CD4-positive, CD25-positive, alpha-beta regulatory T cell (primary cell): ENCODE results near the gene DCDC2C. TPM values are rescaled to one million over a fixed set of nuclear protein-coding genes. Genes with fewer than 3 reads are reported as not detected.

Experiments
- ATAC-seq, 2 donors: fragments of 150-1000 bp; cut with Tn5 transposase; one replicate each; pipeline ENCODE4 v1.10.0; 2021; ENCODE audit warnings: low read depth in 2 of 2, moderate number of reproducible peaks in 2 of 2, moderate library complexity in 1 of 2
- DNase-seq, 3 donors: peaks; one replicate each; pipeline versions ENCODE4 v3.0.0 to v3.0.0-alpha.2; 2012 to 2022; ENCODE audit warnings: mixed read lengths in 1 of 3
- H3K27ac ChIP-seq: one replicate; pipeline ENCODE4 v1.7.0; 2013; ENCODE audit warnings: mild to moderate bottlenecking, low read length; ENCODE audit not compliant: insufficient read depth, poor library complexity, severe bottlenecking
- H3K27me3 ChIP-seq: one replicate; pipeline ENCODE4 v1.7.0; 2013; ENCODE audit warnings: low read length; ENCODE audit not compliant: control insufficient read depth, insufficient read depth
- H3K36me3 ChIP-seq: one replicate; pipeline ENCODE4 v1.7.0; 2013; ENCODE audit warnings: mild to moderate bottlenecking, low read length, moderate library complexity; ENCODE audit not compliant: control insufficient read depth, insufficient read depth
- H3K4me1 ChIP-seq: 2 replicates; pipeline ENCODE4 v1.7.0; 2013; ENCODE audit warnings: mild to moderate bottlenecking, low read length; ENCODE audit not compliant: insufficient read depth, control insufficient read depth, poor library complexity, severe bottlenecking
- H3K4me3 ChIP-seq: one replicate; pipeline ENCODE4 v1.7.0; 2013; ENCODE audit warnings: low read depth, mild to moderate bottlenecking, low read length, moderate library complexity
- H3K9me3 ChIP-seq, 2 experiments: 1 replicate in 1 of 2; 2 replicates in 1 of 2; pipeline ENCODE4 v1.7.0; 2013; ENCODE audit warnings: low read length in 2 of 2, mild to moderate bottlenecking in 1 of 2, moderate library complexity in 1 of 2; ENCODE audit not compliant: control insufficient read depth in 2 of 2
- H3K27ac Mint-ChIP-seq, 3 donors: one replicate each; pipeline ENCODE4 v1.8.0; 2020 to 2022; ENCODE audit warnings: mild to moderate bottlenecking in 3 of 3, mixed read lengths in 3 of 3, moderate library complexity in 2 of 3
- H3K27me3 Mint-ChIP-seq: one replicate; pipeline ENCODE4 v1.8.0; 2022; ENCODE audit warnings: mild to moderate bottlenecking, mixed read lengths
- H3K36me3 Mint-ChIP-seq: one replicate; pipeline ENCODE4 v1.8.0; 2020; ENCODE audit warnings: mixed read lengths
- H3K4me1 Mint-ChIP-seq, 4 donors: one replicate each; pipeline ENCODE4 v1.8.0; 2020 to 2022; ENCODE audit warnings: mixed read lengths in 4 of 4, mild to moderate bottlenecking in 1 of 4
- H3K4me3 Mint-ChIP-seq, 4 donors: one replicate each; pipeline ENCODE4 v1.8.0; 2020 to 2022; ENCODE audit warnings: mild to moderate bottlenecking in 4 of 4, mixed read lengths in 4 of 4, moderate library complexity in 3 of 4
- H3K9me3 Mint-ChIP-seq, 7 donors: one replicate each; pipeline ENCODE4 v1.8.0; 2020 to 2022; ENCODE audit warnings: mixed read lengths in 7 of 7, mild to moderate bottlenecking in 3 of 7, moderate library complexity in 2 of 7
- polyA plus RNA-seq, 4 donors: library from polyadenylated mRNA; unstranded; fragments of 300-500 nt; fragmentation: Illumina TruSeq; gene quantifications; one replicate each; pipeline ENCODE4 v1.2.3, GENCODE V29; 2021
- total RNA-seq: library from RNA; stranded (reverse); gene quantifications from one replicate; pipeline ENCODE4 v1.2.3, GENCODE V29; 2022

DCDC2C gene
- total and polyA plus RNA-seq, 5 donors from 2014 or later: not detected

DNA sequence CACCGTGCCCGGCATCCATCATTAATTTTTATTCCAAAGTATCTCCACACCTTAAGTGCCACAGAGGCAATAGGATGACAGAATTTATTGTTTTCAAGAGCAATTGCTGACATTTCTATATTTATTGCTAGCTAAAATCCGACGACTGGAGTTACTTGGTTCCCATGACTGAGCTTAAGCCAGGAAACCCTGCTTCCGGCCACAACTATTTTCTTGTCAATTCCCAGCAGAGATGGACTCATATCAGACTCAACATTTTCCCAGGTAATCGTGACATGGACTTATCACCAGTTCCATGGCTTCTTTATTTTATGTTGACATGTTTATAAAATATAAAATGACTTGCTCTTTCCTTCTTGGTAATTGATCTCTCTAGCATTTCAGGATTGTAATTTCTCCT is 20.6 kb upstream of the DCDC2C start:
- H3K36me3 Mint-ChIP-seq: no peaks in the 10 kb centered on the region
- no peaks in the 10 kb centered on the region for H3K4me1 ChIP-seq
- peaks cover 2% of the 10 kb centered on the region for H3K27me3 ChIP-seq
- H3K9me3 Mint-ChIP-seq: peaks cover 0 to 6% (median 0%) of the 10 kb centered on the region in 7 donors
- no peaks in the 10 kb centered on the region for H3K4me1 Mint-ChIP-seq
- H3K36me3 ChIP-seq: no peaks in the 10 kb centered on the region
- H3K4me3 Mint-ChIP-seq: no peak overlapping the region
- no peak overlapping the region for H3K27ac Mint-ChIP-seq
- no peaks in the 10 kb centered on the region for H3K9me3 ChIP-seq
- ATAC-seq (no peak), DNase-seq (no peak)
- peaks cover 7% of the 10 kb centered on the region for H3K27me3 Mint-ChIP-seq
- no peak overlapping the region for H3K27ac ChIP-seq
- H3K4me3 ChIP-seq: no peak overlapping the region

- H3K4me1 Mint-ChIP-seq: no peaks in the 10 kb centered on the region
- DNase-seq: no peak
- peaks cover 0 to 6% (median 0%) of the 10 kb centered on the region in 7 donors for H3K9me3 Mint-ChIP-seq
Observed at GRCh38 chr2:3683748-3684454, 19.5 kb upstream of the DCDC2C start.

GRCh38 chr2:3689998-3690748 is 13.2 kb upstream of the DCDC2C start:
- H3K4me3 ChIP-seq: no peak overlapping the region
- peaks cover 0 to 28% (median 4%) of the 10 kb centered on the region in 7 donors for H3K9me3 Mint-ChIP-seq

More at GRCh38 chr2:3683748-3684454, 19.5 kb upstream of the DCDC2C start:
- H3K27ac ChIP-seq: no peak overlapping the region
- H3K36me3 ChIP-seq: no peaks in the 10 kb centered on the region
- no peaks in the 10 kb centered on the region for H3K4me1 ChIP-seq
- no peaks in the 10 kb centered on the region for H3K36me3 Mint-ChIP-seq
- H3K4me3 ChIP-seq: no peak overlapping the region
- H3K9me3 ChIP-seq: no peaks in the 10 kb centered on the region
- H3K27me3 ChIP-seq: peaks cover 2% of the 10 kb centered on the region
- ATAC-seq: no peak
- peaks cover 6% of the 10 kb centered on the region for H3K27me3 Mint-ChIP-seq
- H3K4me3 Mint-ChIP-seq: no peak overlapping the region
- no peak overlapping the region for H3K27ac Mint-ChIP-seq

GRCh38 chr2:3692375-3692774 is 11.0 kb upstream of the DCDC2C start:
- H3K4me3 Mint-ChIP-seq: no peak overlapping the region
- H3K36me3 Mint-ChIP-seq: no peaks in the 10 kb centered on the region
- no peak for ATAC-seq
- H3K36me3 ChIP-seq: no peaks in the 10 kb centered on the region
- H3K4me3 ChIP-seq: no peak overlapping the region
- peaks cover 20% of the 10 kb centered on the region for H3K27me3 Mint-ChIP-seq
- no peak overlapping the region for H3K27ac ChIP-seq
- H3K4me1 Mint-ChIP-seq: no peaks in the 10 kb centered on the region
- H3K9me3 Mint-ChIP-seq: peaks cover 0 to 28% (median 3%) of the 10 kb centered on the region in 7 donors
- DNase-seq: peak in 1 of 3 donors; percentile 2
- H3K9me3 ChIP-seq: peaks cover 0 to 3% of the 10 kb centered on the region in 2 experiments
- H3K27ac Mint-ChIP-seq: no peak overlapping the region
- no peaks in the 10 kb centered on the region for H3K4me1 ChIP-seq
- H3K27me3 ChIP-seq: peaks cover 3% of the 10 kb centered on the region

More at GRCh38 chr2:3689998-3690748, 13.2 kb upstream of the DCDC2C start:
- no peak for ATAC-seq
- Mint-ChIP-seq H3K27ac (no peak overlapping the region), H3K27me3 (peaks cover 17% of the 10 kb centered on the region), H3K36me3 (no peaks in the 10 kb centered on the region), H3K4me3 (no peak overlapping the region), H3K4me1 (no peaks in the 10 kb centered on the region)
- Histone ChIP-seq H3K9me3 (peaks cover 0 to 3% of the 10 kb centered on the region in 2 experiments), H3K27ac (no peak overlapping the region), H3K4me1 (no peaks in the 10 kb centered on the region), H3K36me3 (no peaks in the 10 kb centered on the region), H3K27me3 (peaks cover 6% of the 10 kb centered on the region)
- no peak for DNase-seq

- Mint-ChIP-seq H3K9me3 (peaks cover 0 to 9% (median 2%) of the 10 kb centered on the region in 7 donors), H3K27me3 (peaks cover 37% of the 10 kb centered on the region), H3K4me3 (no peak overlapping the region), H3K27ac (no peak overlapping the region), H3K36me3 (no peaks in the 10 kb centered on the region), H3K4me1 (no peaks in the 10 kb centered on the region)
- DNase-seq (no peak), ATAC-seq (no peak)
- H3K36me3 ChIP-seq: no peaks in the 10 kb centered on the region
- H3K27ac ChIP-seq: no peak overlapping the region
- H3K9me3 ChIP-seq: no peaks in the 10 kb centered on the region
- H3K4me3 ChIP-seq: no peak overlapping the region
- peaks cover 3% of the 10 kb centered on the region for H3K27me3 ChIP-seq
- H3K4me1 ChIP-seq: no peaks in the 10 kb centered on the region
Observed at GRCh38 chr2:3696545-3696944, 6.8 kb upstream of the DCDC2C start.

- H3K27ac Mint-ChIP-seq: no peak overlapping the region
Observed at GRCh38 chr2:3701071-3701470, 2.3 kb upstream of the DCDC2C start.

DNA sequence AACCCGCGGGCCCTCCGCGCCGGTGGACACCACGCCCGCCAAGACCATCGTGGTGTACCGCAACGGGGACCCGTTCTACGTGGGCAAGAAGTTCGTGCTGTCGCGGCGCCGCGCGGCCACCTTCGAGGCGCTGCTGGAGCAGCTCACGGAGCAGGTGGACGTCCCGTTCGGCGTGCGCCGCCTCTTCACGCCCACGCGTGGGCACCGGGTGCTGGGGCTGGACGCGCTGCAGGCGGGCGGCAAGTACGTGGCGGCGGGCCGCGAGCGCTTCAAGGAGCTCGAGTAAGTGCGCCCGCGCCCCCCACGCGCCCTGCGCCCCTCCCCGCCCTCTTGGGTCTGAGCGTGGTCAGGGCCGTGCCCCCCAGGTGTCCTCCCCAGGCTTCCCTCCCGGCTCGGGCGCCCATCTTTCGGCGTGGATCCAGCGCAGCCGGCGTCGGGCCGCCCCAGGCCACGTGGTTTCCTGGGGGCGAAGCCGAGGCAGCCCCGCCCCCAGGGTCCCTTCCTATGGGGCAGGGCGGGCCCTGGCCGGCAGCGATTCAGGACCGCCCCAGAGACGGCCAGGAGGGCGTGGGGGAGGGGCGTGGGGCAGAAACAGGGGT is 481 bp downstream of the DCDC2C start:
- Mint-ChIP-seq H3K4me1 (peaks cover 0 to 5% (median under 1%) of the 10 kb centered on the region in 4 donors), H3K27me3 (peaks cover 56% of the 10 kb centered on the region), H3K9me3 (peaks cover 0 to 5% (median 0%) of the 10 kb centered on the region in 7 donors), H3K27ac (no peak overlapping the region), H3K4me3 (no peak overlapping the region), H3K36me3 (no peaks in the 10 kb centered on the region)
- no peak overlapping the region for H3K27ac ChIP-seq
- ATAC-seq: no peak
- peaks cover 8% of the 10 kb centered on the region for H3K27me3 ChIP-seq
- no peak for DNase-seq
- no peaks in the 10 kb centered on the region for H3K36me3 ChIP-seq
- H3K4me3 ChIP-seq: no peak overlapping the region
- H3K4me1 ChIP-seq: no peaks in the 10 kb centered on the region
- no peaks in the 10 kb centered on the region for H3K9me3 ChIP-seq

More at GRCh38 chr2:3701071-3701470, 2.3 kb upstream of the DCDC2C start:
- DNase-seq (no peak), ATAC-seq (no peak)
- no peaks in the 10 kb centered on the region for H3K36me3 Mint-ChIP-seq
- peaks cover 0 to 7% (median 0%) of the 10 kb centered on the region in 7 donors for H3K9me3 Mint-ChIP-seq
- peaks cover 8% of the 10 kb centered on the region for H3K27me3 ChIP-seq
- no peak overlapping the region for H3K4me3 Mint-ChIP-seq
- peaks cover 0 to 5% (median under 1%) of the 10 kb centered on the region in 4 donors for H3K4me1 Mint-ChIP-seq
- H3K9me3 ChIP-seq: no peaks in the 10 kb centered on the region
- no peak overlapping the region for H3K27ac ChIP-seq
- H3K27me3 Mint-ChIP-seq: peaks cover 44% of the 10 kb centered on the region
- no peaks in the 10 kb centered on the region for H3K36me3 ChIP-seq
- no peak overlapping the region for H3K4me3 ChIP-seq
- H3K4me1 ChIP-seq: no peaks in the 10 kb centered on the region
